Measurements from ENCODE around the gene PPP3CB. TPM values are rescaled to one million over a fixed set of nuclear protein-coding genes. Genes with fewer than 3 reads are reported as not detected.
A peak's percentile ranks its signal among the peaks of the same experiment; 100 is the strongest.

The PPP3CB gene
- total RNA-seq: 10 to 100 TPM; 26.5 to 34.2 TPM

DNA sequence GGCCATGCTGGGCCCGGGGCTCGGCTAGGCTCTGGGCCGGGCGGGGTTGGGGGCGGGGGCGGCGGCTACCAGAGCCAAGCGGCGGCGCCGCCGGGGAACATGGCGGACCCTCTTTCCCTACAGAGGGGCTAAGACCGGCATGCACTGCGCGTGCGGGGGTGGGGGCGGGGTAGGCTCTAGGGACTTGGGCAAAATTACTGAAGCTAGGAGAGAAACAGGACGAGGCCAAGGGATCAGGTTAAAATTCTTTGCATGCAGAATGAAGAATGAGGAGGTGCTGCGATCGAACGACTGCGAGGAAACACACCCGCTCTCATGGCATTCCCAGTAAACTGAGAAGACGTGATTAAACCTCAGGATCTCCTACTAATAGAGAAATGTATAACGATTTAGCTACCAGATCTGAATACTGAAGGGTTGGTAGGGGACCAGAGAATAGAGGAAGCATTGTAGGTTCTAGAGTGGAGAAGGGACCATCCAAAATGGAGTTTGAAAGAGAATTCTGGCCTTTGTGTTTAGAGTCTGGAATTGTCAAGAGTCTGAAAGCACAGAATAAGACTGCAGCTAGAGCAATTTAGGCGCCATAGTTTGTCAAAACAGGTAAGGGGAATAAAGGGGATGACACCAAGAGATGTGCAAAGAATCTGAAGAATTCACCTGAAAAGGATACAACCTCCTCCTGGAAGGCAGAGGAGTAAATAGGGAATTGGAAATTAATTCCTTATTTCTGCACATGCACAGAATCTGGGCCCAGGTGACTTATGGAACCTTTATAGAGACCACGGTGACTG is at the start of gene PPP3CB:
Gene PPP3CB (minus strand): TSS at position 141 of the 791 bp plus-strand sequence. CDS start 135 bp downstream, at position 6.
- TF ChIP-seq, protein P1, sequence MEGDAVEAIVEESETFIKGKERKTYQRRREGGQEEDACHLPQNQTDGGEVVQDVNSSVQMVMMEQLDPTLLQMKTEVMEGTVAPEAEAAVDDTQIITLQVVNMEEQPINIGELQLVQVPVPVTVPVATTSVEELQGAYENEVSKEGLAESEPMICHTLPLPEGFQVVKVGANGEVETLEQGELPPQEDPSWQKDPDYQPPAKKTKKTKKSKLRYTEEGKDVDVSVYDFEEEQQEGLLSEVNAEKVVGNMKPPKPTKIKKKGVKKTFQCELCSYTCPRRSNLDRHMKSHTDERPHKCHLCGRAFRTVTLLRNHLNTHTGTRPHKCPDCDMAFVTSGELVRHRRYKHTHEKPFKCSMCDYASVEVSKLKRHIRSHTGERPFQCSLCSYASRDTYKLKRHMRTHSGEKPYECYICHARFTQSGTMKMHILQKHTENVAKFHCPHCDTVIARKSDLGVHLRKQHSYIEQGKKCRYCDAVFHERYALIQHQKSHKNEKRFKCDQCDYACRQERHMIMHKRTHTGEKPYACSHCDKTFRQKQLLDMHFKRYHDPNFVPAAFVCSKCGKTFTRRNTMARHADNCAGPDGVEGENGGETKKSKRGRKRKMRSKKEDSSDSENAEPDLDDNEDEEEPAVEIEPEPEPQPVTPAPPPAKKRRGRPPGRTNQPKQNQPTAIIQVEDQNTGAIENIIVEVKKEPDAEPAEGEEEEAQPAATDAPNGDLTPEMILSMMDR (IDR thresholded peaks at IDR 0.05): no peak
- Histone ChIP-seq H3K36me3 (no peaks in the 10 kb centered on the region), H3K9me3 (no peaks in the 10 kb centered on the region), H3K4me3 (peak within 1 kb of the TSS; percentile 69), H3K4me1 (peaks cover 7% of the 10 kb centered on the region), H3K27ac (peak within 1 kb of the TSS; percentile 99), H3K27me3 (no peaks in the 10 kb centered on the region), H3K9ac (ENCODE audit: low read depth in 2 of 2, low read length in 2 of 2) (peak within 1 kb of the TSS; percentile 97 to 98)
- DNase-seq: peak; percentile 91
- intact Hi-C loops (cut with DNase I): loop anchor here (10.0 kb wide), 1 partner anchor 241 kb away; the partner anchor contains the start of gene MRPS16

DNA sequence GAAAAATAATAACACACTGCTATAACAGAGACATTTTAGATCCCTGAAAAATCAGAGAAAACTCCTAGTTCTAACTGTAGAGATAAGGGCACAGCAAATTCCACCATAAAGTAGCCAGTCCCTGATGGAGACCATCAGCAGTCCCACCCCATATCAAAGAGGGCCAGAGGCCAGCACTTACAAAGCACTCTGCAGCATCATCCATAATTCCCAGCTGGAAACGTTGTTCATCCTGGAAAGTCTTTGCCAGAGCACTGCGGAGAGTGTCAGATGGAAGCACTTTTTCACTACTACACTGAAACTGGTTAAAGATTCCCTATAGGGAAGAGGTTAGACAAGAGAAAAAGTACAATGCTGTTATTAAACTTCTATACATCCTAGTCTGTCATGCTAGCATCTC is 49.5 kb upstream of the PPP3CB start:
- TF ChIP-seq, protein P1 (IDR thresholded peaks at IDR 0.05): no peak

GRCh38 chr10:73537709-73538108 is 41.9 kb upstream of the PPP3CB start:
- TF ChIP-seq, protein P1 (IDR thresholded peaks at IDR 0.05): no peak
- DNase-seq: no peak
- Histone ChIP-seq H3K27ac (no peak overlapping the region), H3K9ac (ENCODE audit: low read depth in 2 of 2, low read length in 2 of 2) (no peak overlapping the region), H3K36me3 (peaks cover 6% of the 10 kb centered on the region), H3K9me3 (no peaks in the 10 kb centered on the region), H3K4me1 (no peaks in the 10 kb centered on the region), H3K27me3 (no peaks in the 10 kb centered on the region), H3K4me3 (no peak overlapping the region)
- intact Hi-C loops (cut with DNase I): no loop called here

More for the DNA sequence above, 49.5 kb upstream of the PPP3CB start:
- intact Hi-C loops (cut with DNase I): no loop called here
- H3K27ac ChIP-seq: no peak overlapping the region
- H3K4me1 ChIP-seq: no peaks in the 10 kb centered on the region
- H3K9me3 ChIP-seq: no peaks in the 10 kb centered on the region
- H3K27me3 ChIP-seq: no peaks in the 10 kb centered on the region
- no peak overlapping the region for H3K4me3 ChIP-seq
- H3K9ac ChIP-seq (ENCODE audit: low read depth in 2 of 2, low read length in 2 of 2): no peak overlapping the region
- peaks cover 6% of the 10 kb centered on the region for H3K36me3 ChIP-seq
- DNase-seq: no peak

GRCh38 chr10:73537288-73537687 is 41.5 kb upstream of the PPP3CB start:
- DNase-seq: no peak
- Histone ChIP-seq H3K36me3 (peaks cover 6% of the 10 kb centered on the region), H3K9me3 (no peaks in the 10 kb centered on the region), H3K4me1 (no peaks in the 10 kb centered on the region), H3K4me3 (no peak overlapping the region), H3K9ac (ENCODE audit: low read depth in 2 of 2, low read length in 2 of 2) (no peak overlapping the region), H3K27ac (no peak overlapping the region), H3K27me3 (no peaks in the 10 kb centered on the region)
- intact Hi-C loops (cut with DNase I): no loop called here
- TF ChIP-seq, protein P1 (IDR thresholded peaks at IDR 0.05): no peak

DNA sequence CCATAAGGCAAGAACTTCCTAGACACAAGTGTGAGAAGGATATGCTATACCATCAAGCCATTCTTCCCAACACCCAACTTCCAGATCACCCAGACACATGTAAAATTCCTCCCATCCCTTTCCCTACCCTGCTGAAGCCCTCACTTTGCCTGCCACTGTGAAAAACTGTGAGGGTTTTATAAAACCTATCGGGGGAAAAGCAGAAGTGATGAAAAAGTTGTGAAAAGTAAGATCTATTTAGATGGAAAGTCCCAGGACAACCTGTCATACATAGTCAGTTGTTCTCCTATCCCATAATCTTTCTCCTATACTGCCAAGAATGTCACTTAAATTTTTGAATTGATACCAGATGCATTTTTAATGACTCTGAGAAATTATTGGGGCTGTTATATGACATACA is 39.0 kb upstream of the PPP3CB start:
- Histone ChIP-seq H3K27ac (no peak overlapping the region), H3K27me3 (no peaks in the 10 kb centered on the region), H3K4me1 (no peaks in the 10 kb centered on the region), H3K9me3 (no peaks in the 10 kb centered on the region), H3K4me3 (no peak overlapping the region), H3K36me3 (no peaks in the 10 kb centered on the region), H3K9ac (ENCODE audit: low read depth in 2 of 2, low read length in 2 of 2) (no peak overlapping the region)
- intact Hi-C loops (cut with DNase I): no loop called here
- TF ChIP-seq, protein P1 (IDR thresholded peaks at IDR 0.05): no peak
- no peak for DNase-seq
